Stimulated activated CD8-positive, alpha-beta memory T cell treated with anti-CD3 and anti-CD28 coated beads, Interleukin-15, amount 100 ng/mL, for 4 hours (primary cell): ENCODE data around the gene CHL1.

Experiments
- DNase-seq, 2 donors: peaks; one replicate each; pipeline ENCODE4 v3.0.0-alpha.2; 2020; ENCODE audit warnings: low read depth in 2 of 2

The CHL1 gene

DNA sequence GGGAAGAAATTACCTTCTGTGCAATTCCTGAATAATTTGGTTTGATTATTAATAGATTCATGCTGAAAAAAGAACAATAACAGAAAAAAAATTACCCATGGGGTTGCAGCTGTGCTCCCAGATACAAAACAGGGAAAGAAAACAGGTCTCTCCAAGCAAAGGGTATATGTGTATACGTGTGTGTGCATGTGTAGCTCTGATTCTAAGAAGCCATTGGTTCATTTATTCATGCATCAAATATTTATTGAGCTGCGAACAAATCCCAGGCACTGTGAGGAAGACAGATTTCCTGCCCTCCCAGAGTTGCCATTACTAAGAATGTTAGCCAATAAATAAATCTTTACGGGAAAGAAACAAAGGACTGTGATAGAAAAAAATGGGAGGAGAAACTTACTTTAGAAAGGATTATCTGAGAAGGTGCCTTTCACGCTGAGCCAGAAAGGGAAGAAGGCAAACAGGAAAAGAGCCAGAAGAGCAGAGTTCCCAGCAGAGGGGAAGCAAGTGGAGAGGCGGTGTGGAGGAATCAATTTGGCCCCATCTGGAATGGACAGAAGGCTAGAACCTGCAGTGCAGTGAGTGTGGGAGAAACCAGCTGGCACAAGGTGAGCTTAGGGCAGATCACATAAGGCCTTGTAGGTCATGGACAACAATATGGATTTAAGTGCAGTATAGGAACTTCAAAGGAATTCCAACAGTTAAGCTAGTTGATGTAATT lies 20.7 kb downstream of the CHL1 start:
- no peak for DNase-seq

DNA sequence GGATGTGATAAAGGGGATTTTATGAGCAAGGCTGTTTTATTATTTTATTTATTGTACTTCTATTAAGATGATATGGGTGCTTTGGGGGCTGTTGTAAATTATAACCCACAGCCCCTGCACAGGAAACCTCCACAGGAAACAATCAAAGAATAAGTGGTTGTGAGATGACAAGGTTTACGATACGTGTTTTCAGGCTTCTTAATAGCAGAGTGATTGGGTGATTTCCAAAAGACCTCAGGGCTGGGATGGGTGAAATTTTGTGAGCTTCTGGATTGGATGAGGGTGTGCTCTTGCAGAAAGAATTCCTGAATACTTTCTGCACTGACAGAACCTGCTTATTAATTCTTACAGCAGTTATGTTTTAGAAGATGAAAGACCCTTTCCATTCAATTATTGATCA lies 21.4 kb downstream of the CHL1 start:
- no peak for DNase-seq

DNA sequence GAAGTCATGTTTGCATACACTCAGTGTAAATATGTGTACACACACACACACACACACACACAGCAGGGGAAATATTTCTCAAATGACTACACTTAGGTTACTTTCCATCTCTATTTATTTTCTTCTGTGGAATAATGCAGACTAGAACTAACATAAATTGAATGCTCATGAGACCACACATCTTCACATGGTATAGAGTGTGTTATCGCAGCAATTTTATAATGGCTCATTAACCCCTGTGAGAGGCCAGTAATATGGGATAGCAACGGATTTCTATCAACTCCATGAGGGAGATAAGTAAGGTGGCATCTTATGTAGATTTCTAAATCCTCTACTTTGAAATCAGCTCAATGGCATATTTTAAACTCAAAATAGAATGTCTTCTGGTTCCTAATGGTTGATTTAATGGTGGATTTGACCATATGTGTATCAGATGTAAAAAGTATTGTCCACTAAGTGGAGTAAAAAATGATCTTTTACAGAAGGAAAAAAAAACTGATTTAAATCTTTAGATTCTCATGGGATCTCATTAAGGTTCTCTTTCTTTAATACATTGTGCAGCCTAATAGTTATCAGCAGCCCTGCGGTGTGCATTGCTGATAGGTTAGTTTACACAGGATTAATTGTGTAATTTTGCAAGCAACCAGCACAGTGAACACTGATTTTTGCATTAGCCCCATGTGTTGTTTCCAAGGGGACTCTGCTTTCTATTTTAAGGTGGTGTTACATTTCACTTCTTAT lies 32.0 kb downstream of the CHL1 start:
- no peak for DNase-seq

DNA sequence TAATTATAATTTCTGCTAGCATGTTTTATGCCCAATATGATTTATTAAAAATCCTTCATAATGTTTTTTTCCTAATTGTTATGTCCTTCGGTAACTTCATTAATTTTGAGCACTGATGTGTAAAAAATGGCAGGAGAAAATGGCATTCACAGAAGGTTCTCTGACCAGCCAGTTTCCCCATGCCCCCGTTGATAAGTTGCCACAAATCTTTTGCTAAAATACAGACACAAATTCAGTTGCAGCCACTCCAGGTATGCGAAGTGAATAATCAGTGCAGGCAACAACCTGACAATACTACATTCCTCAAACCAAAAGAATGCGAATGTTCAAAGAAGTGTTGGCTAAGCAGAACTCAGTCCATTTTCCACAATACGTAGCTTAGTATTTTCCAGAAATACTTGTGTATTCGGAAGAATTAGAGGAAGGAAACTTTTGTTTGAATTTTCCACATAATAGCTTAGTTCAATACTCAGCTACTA lies 32.7 kb downstream of the CHL1 start:
- DNase-seq = no peak

DNA sequence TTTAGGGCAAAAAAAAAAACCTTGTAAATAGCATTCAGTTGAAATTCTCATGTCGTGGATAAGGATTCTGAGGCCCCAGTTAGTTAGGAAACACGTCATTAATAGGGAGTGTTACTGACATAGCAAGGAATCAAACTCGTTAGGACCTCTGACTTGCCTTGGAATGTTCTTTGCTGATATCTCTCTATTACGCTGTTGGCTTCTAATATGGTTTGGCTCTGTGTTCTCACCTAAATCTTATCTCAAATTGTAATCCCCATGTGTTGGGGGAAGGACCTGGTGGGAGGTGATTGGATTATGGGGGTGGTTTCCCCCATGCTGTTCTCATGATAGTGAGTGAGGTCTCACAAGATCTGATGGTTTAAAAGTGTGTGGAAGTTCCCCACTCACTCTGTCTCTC lies 40.3 kb downstream of the CHL1 start:
- no peak for DNase-seq

DNA sequence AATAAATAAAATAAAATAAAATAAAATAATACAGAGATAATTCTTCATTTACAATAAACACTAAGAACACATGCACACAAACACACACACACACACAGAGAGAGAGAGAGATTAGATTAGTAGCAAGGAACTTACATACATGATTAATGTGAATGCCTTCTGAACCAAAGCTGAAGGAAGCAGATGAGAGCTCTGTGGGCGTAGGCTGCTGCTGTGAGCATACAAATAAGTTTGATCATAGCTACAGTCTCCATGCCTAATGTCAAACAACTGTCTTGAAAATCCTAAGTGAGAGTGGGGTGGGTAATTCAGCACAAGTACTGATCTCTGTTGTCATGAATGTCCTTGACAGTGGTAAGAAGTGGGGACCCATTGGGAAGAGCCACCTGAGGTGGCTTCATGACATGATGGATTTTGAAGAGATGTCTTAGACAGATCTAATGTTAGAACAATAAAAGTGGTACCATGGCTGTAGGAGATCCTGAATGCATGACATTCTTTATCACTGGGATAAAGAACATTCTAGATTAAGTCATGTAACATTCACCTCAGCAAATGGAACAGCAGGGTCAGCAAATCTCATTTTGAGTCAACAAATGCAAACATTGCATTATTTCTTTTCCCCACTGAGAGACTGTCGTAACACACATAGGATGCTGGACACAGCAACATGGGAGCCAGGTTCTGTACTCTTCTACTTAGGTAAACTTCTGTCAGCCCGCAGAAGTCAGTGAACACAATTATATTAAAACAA lies 46.2 kb downstream of the CHL1 start:
- no peak for DNase-seq

DNA sequence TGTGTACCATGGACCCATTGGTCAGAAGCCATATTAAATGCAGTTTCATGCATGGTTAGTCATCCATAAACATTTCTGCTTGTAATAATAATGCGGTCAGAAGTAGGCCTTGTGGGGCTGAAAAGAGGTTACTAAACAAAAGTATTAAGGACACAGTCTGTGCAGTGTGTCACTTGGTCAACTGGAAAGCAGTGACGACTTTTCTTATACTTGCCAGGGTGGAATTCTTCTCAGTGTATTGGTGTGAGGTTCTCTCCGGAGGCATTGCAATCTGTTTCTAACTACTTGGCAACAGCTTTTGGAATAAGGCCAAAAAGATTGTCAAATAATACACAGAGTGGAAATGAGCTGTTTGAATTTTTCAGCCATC lies 46.8 kb downstream of the CHL1 start:
- no peak for DNase-seq

DNA sequence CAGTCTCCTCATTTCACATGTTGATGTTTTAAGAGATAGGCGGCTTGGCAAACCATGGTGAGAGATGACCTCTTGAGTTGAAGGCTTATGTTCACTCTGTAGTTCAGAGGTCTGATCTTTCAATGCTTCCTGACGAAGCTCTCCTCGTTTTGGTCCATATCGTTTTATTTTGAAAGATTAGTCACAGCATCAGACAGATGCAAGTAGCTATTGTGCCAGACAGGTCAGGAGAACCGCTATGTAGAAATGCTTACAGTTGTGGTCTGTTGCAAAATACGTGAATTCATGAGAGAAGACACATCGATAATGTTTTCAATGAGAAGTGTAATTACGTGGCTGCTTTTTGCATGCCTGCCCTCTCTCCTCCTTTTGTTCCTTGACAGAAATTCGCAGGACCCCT lies 47.5 kb downstream of the CHL1 start:
- DNase-seq = no peak

DNA sequence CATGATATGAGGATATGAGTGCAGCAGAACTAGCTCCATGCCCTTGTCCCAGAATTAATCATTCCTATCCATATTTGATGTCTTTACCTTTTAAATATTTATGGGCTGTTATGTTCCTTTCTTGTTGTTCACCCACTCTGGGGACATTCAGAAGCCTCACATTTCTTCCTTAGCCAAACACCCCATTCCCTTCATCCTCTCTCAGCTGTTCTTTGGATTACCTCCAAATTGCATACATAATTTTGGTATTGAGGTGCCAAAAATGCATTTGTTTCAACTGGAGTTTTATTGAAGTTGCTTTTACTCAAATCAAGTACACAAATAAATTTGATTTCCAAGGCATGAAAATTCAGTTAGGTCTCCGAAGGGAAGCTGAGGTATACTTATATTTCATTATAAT lies 51.4 kb downstream of the CHL1 start:
- DNase-seq = no peak

DNA sequence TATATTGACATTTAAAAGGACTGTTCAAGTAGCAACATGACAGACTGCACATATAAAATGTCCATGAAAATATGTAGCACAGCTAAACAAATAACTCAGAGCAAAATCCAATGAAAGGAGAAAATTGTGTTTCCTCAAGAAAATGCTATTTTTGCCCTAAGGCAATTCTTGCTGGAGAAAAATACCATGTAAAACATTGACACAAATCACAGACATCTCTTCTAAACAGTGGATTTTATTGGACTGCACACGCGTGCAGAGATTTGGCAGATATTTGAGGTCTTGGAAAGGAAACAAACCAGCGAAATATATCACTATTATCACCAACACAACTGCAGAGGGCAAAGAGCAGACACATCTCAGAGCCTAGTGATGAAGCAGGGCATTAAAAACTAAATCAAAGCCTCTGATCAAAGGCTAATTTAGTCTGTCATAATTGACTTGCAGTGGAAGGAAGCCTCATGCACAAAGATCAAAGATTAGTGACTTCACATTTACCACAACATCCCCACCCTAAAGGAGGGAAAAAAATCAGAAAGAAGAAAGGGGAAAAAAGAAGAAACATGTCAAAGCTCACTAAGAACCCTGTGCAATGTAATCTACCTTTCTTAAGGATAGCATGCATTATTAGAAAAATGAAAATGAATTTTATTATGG lies 52.4 kb downstream of the CHL1 start:
- no peak for DNase-seq

DNA sequence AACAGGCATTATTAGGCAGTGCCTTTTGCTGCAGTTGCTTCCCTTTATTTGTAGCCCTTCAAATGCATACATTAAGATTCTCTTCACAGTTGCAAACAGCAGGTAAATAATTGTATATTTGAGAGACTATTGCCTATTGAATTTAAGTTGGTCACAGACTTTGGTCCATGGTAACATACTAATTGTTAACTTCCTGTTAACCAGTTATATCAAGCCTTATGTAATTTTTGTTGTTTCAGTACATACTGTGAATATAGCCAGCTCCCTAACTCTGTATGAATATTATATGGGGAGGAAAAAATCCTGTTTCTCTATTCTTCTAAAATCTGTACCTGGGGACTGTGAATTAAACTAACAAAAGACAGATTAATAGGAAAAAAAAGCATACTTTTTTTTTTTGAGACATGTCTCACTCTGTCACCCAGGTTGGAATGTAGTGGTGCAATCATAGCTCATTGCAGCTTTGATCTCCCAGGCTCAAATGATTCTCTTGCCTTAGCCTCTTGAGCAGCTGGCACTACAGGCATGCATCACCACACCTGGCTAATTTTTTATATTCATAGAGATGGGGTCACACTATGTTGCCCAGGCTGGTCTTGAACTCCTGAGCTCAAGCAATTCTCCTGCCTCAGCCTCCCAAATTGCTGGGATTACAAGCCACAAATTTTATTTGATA lies 53.2 kb downstream of the CHL1 start:
- no peak for DNase-seq

DNA sequence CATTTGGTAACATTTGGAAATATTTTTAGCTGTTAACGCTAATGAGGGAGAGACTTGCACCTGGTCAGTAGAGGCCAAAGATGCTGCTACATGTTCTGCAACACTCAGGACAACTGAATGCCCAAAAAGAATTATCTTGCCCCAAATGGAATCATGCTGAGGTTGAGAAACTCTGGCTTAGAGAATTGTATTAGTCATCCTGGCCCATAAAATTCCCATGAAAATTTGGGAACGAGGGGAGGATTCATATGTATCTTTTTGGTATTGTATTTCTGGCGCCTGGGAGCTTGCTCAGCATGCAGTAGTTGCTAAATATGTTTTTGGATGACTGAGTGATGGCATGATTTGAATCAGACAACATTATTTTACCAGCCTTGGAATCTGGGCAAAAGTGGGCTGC lies 59.9 kb downstream of the CHL1 start:
- DNase-seq = no peak

DNA sequence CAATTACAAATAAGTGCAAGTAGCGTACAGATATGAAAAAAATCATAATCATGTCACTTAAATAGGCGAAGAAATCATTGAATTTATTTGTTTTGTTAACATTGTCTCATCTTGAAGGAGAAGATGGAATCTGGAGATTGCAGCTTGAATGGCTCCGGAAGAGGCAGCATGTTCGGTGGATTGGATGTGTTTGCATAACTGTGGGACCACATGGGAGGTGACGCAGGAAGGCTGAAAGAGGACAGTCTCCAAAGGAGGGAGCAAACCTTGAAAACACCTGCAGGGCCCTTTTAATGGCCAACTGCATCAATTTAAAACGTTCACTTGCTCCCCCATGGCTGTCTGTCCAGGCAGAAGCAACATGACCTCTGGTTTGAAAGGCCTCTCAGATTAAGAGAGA lies 61.3 kb downstream of the CHL1 start:
- DNase-seq = no peak

DNA sequence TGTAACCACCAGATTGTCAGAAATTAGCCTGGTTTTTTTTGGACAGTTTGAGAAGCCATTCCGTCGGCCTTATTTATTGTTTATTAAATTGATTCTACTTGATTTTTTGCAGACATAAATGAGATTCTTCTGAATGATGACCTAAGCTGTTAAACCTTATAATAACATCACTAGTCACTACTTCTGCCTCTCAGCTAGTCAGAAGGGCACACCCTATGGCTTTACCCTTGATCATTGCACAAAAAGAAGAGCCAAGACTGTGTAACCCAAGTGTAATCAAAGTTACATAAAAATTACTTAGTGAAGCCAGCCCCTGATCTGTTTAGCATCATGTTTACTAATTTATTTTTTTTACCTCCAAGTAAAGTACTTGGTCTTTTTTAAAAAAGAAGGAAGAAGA lies 64.3 kb downstream of the CHL1 start:
- DNase-seq = no peak

DNA sequence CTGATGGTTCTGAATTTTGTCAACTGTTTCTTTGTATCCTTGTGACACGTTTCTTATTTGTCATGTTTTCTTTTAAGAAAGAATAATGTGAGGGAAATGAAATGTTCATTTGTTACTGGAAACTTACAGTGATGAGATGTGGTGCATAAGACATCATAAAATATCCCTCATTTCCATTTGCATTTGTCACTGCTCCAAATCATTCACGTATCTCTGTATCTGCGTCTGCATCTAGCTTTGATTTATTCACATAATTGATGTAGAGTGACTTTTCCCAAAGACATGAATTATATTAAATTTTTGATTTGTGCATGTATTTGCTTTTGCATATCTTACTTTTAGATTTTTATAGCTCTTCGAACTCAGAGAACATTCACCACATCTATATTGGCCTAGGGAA lies 66.8 kb downstream of the CHL1 start:
- DNase-seq = no peak

DNA sequence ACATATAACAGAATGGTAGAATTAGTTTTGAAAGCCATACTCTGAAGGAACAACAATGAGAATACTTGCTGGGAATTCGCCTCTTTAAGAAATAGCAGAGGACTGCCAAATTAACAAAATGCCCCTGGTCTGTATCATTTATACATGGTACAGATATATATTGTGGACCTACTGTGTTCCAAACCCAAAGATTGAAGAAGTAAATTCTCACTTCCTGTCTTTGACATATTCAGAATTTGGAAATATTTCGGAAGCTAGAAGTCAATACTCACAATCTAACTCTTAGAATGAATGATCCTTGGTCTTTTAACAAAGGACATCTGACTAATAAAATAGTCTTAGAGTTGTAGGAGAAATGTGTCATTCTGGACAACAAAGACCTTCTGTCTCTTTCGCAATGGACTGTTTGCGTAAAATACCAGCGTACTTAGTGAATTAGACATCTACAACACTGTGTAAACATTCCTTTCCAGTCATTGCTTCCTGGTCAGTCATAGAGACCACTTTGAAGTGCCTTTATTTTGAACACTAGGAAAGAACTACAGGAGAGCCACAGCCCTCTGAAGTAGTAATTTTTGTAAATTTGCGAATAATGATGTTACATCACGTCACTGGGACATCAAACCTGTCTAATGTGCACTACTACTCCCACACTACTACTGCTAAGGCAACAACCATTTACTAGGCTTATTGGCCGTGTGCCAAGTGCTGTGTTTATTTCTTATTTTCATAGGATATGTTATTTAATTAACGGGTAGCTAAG lies 68.0 kb downstream of the CHL1 start:
- no peak for DNase-seq

DNA sequence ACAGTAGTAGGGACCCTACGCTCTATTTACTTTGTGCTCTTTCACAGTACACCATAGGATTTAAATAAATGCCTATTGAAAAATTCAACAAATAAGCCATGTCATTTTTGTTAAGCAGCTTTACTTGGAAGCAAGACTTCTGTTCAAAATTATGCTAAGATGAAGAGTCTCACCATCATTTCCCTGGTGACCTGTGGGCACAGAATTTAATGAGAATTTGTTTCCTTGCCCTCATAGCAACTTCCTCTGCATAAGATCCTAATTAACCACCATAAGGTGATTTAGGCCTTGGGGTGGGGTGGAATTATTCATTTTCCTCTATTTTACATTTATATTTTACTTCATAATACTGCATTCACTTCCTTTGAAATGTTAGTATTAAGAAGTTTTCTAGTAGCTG lies 70.5 kb downstream of the CHL1 start:
- DNase-seq = no peak

DNA sequence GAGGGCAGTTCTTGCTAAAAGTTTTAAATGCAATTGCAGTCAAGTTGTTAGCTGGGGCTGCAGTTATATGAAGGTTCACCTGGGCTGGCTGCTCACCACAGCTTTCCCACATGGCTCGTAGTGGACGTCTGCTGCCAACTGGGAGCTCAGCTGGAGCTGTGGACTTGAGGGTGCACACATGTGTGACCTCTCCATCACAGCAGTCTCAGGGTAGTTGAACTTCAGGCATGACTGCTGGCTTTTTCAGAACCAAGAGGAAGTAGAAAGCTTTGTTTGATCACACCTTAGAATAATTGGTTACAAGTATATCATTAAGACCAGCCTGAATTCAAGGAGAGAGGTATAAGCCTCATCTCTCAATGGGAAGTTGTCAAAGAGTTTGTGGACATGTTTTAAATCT lies 74.1 kb downstream of the CHL1 start:
- DNase-seq = no peak

DNA sequence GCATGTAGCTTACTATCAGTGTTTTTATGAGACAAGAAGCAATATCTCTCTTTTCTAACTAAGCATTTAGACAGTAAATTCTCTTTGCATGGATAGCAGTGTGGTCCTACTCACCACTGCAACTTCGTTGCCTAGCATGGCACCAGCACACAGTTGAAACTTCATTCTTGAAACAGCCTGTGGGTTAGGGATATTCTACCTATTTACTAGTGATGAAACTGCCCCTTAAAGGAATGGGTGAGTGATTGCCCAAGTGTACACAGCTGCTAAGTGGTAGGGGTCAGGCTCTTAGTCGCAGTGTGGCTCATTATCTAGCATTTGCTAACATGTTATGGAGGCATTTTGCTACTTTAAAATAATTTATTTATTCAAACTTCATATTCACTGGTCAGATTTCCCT lies 78.4 kb downstream of the CHL1 start:
- DNase-seq = no peak

DNA sequence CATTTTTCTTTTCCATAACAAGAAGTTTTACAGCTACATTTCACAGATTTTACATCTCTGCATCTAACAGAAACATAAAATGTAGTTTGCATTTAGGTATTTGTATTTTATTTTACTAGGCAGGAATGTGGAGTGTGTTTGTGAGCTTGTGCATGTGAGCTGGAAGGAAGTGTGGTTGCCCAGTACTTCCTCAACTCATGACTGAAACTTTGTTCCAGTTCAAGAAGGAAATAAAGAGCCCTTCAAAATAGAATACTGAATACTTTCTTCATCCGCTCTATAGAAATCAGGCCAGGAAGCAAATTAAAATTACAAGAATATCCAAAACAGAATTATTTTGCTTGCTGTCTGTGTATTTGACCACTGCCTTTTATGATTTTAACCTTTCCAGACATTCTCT lies 81.3 kb downstream of the CHL1 start:
- DNase-seq = no peak
